OCI-LY3 (cell line): ENCODE measurements around the gene CTNNBIP1.

Experiments used
- CTCF ChIP-seq: fragments of 200-600, 300-600 bp; sonication (generic); IDR thresholded peaks from 2 replicates; pipeline ENCODE4 v1.5.1; 2014; ENCODE audit warnings: antibody characterized with exemption, low read length, low read depth
- EZH2phosphoT487 ChIP-seq: fragments of 200-600 bp; shearing (Covaris generic); IDR thresholded peaks from 2 replicates; pipeline ENCODE4 v1.6.1; 2018; ENCODE audit warnings: antibody characterized with exemption, mixed run types, low read depth

DNA sequence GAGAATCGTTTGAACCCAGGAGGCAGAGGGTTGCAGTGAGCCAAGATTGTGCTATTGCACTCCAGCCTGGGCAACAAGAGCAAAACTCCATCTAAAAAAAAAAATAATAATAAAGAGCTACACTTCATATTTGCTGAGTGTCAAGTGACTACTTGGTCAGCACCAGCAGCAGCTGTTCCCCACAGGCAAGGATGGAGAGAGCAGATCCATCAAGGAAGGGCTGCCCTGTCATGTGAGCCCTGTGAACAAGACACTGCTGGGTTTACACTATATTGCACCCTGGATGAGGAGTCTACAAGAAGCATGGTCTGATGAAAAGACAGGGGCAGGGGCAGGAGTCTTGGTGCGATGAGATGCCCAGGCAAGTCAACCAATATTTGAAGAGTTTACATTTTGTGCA, 3.6 kb downstream of the CTNNBIP1 start:
- no peak for TF ChIP-seq CTCF
- no peak for TF ChIP-seq EZH2phosphoT487
